NCI-H526 treated with DMSO at 0.1 percent for 48 hours (cell line): ENCODE data around the gene SDR42E2.
"Not testable (repeated sequence)": the region's sequence is repeated elsewhere in the genome, so short reads cannot be mapped to it uniquely, and the experiment has no call there.

Source experiments
- DNase-seq: peaks from one replicate; lab custom pipeline; 2025; lab: John Stamatoyannopoulos, UW

SDR42E2 gene

DNA sequence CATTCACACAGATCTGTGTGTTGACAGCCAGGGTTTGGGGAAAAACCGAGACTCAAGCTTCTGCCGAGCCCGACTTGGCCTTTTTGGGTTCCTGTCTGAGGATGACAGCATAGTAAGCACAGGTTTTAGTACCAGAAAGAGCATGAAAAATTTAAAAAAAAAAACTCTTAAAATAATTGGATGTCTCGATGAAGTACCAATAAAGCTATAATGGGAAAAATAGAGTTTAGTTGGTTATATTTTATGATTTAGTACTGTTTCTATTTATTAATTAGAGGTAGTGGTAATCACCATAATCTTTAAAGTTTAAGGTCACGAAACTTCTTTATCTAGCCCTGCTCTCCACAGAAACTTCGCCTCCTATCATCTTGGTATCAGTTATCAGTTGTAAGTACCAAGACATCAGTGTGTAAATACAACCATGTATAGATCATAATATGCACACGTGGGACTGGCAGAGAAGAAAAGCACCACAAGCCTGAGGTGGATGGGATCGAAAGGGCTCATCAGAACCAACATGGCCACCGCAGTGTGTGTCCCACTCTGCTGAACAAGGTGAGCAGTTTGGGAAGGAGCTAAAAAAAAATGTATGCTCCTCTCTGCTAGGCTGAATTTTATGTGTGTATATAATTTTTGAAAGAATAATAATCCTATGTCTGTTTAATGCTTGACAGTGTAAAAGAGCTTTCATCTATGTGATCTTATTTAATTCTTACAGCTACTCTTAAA lies 29.4 kb downstream of the SDR42E2 start:
- DNase-seq = peak; percentile 33

DNA sequence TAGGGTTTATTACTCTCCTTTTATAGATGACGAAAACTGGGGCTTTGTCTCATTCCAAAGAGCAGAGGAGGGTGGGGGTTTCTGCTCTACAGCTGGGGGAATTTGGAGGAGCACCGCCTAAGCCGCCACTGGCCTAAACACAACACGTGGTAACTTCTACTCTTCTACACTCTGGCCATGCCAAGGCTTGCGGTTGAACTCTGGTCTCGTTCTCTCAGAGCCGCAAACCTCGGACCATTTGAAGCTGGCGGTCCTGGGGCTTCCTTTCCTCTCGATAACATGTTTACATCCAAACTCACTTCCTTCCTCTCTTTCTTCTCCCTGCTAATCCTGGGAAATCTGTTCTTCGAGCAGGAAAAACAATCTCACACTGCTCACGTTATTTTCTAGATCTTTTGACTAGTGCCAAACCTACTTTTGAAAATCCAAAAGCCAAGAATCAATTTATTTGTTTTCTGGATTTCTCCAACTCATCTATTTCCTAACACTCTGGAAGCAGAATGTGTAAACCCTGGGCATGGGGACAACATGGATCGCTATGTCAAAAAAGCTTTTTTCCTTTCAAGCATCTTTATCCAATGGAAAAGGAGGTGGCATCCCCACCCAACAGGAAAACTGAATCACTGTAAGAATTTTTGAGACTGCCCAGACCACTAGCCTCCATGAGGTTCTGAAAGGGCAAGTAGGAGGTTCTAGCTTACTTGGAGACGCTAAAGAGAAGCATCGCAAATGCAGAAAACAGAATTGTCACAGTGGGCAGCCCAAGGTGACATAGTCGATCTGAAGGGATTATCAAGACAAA lies 30.2 kb downstream of the SDR42E2 start:
- peak; percentile 43 for DNase-seq

DNA sequence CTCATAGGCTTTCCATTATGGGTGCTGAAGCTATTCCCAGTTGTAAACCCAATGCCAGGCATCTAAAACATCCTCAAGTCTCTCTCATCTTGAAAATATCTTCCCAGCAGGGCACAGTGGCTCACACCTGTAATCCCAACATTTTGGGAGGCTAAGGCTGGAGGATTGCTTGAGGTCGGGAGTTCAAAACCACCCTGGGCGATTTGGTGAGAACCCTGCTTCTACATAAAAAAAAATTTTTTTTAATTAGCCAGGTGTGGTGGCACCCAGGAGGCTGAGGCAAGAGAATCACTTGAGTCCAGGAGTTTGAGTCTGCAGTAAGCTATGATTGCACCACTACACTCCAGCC lies 30.7 kb downstream of the SDR42E2 start:
- no peak for DNase-seq

DNA sequence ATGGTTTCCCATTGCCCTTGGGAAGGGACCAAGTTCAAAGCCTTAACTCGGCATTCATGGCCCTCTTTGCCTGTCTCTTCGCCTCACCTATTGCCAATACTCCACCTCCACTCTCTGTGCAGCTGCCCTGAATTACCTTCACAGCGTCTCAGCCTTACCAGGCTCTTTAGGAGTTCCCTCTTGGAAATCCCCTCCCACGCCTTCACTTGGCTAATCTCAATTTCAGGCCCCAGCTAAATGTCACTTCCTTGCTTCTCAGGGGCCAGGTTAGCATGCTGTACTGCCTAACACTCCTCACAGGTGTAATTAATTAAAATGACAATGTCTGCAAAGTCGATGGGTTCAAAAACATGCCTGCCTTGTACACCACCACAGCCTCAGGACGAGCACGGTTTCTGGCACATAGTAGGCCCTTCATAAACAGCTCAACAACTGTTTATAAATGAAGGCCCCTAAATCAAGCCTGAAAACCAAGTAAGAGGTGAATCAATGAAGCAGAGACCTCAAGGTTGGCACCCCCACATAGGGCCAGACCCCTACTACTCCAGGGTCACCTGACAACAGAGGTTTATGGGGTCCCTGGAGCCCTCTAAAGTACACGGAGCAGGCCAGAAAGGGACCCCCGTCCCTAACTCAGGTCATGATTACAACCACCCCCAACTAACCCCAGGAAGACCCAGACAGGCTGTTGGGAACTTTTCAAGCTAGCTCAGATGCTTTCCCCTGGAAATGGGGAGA lies 32.6 kb downstream of the SDR42E2 start:
- DNase-seq = no peak

DNA sequence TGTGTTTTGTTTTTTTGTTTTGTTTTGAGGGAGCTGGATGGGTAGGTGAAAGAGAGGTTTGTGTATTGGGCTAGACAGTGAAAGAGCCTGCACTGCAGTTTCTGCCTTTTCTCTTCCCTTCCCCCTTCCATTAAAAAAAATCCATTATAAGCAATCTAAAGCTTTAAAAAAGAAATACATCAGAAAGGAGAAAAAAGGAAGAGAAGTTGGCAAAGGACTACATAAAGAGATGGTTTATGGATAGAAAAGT lies 33.1 kb downstream of the SDR42E2 start:
- DNase-seq = no peak

DNA sequence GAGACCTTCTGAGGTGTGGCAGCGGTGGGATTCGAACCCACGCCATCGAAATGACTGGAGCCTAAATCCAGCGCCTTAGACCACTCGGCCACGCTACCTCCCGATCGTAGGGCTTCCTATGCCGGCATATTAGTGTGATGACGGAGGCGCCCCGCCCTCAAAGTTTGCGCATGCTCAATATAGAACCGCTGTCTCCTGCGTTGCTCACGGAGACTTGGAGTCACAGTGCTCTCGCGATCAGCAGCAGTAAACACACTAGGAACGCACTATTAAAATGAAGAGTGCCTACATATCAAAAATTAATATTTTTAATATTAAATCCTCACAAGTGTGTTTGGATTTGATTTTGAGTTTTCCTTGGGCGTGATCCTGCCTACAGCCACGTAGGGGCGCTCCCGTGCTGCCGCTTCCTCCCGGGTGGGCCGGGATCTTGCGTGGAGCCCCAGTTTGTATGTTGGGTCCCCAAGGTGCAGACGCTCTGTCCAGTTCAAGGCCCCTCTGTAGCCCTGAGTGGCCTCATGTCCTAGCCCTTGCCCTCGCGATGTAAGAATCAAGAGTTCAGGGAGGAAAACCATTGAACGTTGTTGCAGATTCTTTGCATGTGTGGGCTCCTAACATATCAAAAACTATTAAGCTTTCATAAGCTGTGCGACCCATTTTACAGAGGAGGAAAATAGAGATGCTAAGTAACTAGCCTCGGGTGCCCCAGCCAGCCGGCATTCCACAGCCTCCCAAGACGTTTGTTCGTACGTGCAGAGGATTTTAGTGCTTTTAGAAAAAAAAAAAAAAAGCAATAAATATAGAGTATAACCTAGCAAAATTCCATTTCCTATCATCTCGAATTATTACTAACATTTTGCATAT lies 33.6 kb downstream of the SDR42E2 start:
- peak; percentile 81 for DNase-seq

DNA sequence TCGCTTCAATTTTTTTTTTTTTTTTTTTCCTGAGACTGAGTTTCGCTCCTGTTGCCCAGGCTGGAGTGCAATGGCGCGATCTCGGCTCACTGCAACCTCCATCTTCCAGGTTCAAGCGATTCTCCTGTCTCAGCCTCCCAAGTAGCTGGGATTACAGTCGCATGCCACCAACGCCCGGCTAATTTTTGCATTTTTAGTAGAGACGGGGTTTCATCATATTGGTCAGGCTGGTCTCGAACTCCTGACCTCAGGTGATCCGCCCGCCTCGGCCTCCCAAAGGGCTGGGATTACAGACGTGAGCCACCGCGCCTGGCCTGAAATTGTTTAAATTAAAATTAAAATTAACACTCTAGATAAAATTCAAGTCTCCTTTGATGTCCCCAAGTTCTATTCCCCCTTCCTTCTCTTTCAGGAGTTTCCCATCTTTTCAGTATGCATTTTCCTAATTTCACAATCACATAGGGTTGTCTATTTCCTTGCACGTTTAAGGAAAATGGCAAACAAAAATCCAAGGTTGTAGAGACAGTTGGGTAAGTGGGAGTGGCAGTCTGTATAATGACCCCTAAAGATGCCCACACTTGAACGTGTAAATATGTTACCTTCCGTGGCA lies 34.4 kb downstream of the SDR42E2 start:
- not testable (repeated sequence) for DNase-seq

DNA sequence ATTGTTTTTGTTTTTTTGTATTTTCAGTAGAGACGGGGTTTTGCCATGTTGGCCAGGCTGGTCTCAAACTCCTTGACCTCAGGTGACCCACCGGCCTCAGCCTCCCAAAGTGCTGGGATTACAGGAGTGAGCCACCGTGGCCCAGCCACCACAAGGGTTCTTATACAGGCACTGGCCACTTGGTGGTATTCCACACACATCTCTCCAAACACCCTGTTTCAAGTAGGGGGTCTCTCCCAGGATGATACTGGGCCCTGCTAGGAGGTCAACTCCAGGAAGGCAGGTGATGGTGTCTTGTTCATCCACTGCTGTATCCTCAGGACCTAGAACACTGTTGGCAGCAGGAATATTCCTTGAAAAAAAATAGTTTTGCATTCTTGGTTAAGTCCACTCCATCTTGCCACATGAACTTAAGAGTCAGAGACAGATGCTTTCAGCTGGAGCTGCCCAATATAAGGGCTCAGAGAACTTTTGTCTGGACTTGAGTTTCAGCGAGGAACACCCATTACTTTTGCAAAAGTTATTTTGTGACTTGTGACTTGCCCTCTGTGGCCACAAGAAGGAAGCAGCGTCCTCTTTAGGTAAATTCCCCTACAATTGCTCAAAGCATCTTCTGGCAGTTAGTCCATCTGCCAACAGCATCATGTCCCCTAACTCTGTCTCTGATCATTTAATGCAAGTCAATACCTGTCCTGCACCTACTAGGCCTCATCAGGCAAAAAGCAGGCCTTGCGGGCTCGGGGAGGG lies 36.4 kb downstream of the SDR42E2 start:
- DNase-seq = peak; percentile 16

DNA sequence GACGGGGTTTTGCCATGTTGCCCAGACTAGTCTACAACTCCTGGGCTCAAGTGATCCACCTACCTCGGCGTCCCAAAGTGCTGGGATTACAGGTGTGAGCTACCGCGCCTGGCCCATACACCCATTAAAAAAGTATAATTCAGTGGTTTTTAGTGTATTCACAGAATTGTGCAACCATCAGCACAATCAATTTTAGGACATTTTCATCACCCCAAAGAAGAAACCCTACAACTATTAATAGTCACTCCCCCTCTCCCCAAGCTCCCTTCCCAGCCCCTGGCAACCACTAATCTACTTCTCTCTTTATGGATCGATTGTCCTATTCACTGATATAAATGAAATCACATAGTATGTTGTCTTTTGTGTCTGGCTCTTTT lies 39.9 kb downstream of the SDR42E2 start:
- no peak for DNase-seq

DNA sequence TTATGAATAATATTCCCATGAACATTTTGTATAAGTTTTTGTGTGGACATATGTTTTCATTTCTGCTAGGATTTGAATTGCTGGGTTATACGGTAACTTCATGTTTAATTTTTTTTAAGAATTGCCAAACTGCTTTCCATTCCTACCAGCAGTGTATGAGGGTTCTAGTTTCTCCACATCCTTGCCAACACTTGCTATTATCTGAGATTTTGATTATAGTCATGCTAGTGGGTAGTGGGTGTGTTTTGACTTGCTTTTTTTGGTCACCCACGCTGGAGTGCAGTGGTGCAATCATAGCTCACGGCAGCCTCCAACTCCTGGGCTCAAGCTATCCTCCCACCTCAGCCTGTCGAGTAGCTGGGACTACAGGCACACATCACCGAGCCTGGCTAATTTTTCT lies 40.8 kb downstream of the SDR42E2 start:
- no peak for DNase-seq

DNA sequence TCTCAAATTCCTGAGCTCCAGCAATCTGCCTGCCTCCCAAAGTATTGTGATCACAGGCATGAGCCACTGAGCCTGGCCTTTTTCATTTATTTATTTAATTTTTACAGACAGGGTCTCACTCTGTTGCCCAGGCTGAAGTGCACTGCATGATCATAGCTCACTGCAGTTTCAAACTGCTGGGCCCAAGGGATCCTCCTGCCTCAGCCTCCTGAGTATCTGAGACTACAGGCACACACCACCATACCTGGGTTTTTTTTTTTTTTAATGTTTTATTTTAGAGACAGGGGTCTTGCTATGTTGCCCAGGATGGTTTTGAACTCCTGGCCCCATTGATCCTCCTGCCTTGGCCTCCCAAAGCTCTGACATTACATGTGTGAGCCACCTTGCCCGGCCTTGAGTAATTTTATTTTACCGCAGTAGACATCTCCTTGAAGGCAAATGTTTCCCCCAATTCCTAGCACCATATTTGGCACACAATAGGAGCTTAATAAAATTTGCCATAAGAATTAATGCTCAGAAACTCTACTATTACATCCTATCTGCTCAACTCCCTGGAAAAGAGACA lies 41.9 kb downstream of the SDR42E2 start:
- no peak for DNase-seq

DNA sequence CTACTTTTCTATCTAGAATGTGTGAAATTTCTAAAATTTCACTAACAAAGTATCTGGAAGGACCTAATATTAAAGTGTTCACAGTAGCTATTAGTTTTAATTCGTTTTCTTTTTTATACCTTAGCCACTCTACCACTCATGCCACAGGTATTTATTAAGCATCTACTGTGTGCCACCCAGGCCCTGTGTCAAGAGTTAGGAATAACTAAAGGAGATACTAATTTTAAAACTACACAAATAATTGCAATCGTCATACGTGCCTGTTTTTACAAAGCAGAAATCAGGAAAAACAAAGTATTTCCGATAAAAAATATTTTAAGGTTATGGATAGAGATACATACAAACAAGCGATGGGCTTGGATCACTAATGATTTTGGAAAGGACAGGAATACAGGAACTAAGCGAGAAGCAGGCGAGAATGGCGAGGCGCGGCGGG lies 43.3 kb downstream of the SDR42E2 start:
- DNase-seq = no peak

DNA sequence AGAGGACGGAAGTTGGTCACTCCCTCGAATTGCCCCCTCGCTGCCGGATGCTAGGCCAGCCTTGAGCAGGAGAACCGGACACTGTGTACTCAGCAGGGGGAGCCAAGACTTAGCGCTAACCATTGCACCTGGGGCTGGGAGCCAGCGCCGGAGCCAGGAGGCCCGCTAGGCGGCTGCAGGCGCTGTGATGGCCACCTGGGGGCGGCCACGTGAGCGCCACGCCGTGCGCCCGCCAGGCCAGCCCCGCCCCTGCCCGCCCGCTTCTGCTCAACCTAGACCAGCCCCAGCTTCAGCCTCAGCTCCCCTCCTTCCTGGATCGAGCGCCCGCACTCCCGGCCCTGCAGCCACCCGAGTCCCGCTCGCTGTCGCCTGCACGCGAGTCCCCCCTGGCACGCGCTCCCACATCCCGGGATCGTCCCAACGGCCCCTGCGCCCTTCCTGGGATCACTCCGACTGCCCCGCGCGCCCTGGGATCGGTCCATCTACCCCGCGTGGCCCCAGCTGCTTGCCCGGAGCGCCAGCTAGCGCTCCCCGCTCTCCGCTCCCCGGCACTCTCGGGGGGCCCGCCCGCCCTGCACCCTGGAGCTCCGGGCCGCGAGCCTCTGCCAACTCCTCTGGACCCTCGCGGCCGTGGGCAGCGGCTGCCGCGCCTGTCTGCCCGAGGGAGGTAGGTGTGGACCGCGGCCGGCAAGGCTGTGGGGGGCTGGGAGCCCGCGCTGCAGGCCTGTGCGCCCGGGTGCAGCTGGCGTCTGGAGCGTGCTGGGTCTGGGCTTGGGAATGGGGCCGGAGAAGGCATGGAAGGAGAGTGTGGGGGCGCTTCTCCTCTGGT lies 43.9 kb downstream of the SDR42E2 start, which contains the start of gene EEF2K:
TSS of gene EEF2K (plus strand) at position 266 of the 829 bp plus-strand sequence. CDS start 19,452 bp downstream, outside the sequence.
- peak; percentile 92 for DNase-seq

DNA sequence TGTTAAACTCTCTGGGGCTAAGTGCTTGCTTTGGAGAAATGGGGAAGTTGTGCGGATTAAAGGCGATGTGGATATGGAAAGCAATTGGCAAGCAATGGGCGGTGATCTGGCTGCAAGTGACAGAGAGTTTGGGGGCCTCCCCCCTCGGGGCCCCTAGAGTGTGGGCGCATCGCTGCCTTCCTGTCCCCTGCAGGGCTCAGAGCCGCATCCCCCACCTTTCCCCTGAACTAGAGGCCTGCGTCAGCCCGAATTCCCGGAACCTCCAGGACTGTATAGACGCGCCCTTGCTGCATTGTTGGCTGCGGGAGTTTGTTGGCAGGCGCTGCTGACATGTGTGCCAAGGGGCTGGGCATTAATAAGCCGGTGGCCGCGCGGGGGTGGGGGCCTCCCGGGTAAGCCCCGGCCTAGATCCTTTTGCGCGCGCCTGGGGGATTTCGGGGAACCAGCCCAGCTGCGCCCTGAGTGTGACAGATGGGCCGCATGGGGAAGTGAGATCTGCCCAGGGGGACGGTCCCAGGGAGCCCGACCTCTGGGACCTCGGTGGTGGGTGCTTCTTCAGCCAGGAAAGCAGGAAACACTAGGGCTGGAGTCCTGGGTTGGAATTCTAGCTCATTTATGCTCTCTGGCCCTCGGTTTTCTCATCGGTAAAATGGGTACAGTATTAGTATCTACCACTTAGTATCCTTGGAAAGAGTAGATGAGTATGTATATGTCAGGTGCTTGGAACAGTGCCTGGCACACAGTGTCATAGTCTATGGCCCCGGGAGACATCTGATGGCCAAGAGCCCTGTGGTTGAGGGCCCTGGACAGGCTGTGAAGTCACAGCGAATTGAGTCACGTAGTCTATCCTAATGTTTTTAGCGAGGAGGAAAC lies 44.8 kb downstream of the SDR42E2 start:
- no peak for DNase-seq

DNA sequence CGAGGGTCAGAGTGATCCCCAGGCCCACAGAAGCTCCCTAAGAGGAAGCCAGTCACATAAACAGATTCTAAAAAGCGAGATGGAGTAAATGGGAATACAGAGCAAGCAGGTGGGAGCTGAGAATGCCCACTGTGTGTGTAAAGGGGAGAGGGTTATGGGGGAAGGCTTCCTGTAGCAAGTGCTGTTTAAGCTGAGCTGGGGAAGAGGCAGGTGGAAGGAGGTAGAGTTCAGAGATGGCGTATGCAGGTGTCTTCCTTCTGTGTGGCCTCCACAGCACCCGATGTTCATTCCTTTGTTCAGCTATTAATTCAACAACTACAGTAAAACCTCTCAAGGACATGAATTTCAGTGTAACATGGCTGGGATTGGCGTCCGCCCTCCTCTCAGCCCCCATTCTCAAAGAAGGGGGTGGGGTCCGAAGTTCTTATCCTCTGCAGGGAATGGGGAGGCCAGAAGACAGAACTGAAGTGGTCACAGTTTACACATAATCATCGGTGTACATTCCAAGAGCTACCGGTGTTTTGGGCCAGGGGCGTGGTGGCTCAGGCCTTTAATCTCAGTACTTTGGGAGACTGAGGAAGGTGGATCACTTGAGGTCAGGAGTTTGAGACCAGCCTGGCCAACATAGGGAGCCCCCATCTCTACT lies 45.5 kb downstream of the SDR42E2 start:
- no peak for DNase-seq

DNA sequence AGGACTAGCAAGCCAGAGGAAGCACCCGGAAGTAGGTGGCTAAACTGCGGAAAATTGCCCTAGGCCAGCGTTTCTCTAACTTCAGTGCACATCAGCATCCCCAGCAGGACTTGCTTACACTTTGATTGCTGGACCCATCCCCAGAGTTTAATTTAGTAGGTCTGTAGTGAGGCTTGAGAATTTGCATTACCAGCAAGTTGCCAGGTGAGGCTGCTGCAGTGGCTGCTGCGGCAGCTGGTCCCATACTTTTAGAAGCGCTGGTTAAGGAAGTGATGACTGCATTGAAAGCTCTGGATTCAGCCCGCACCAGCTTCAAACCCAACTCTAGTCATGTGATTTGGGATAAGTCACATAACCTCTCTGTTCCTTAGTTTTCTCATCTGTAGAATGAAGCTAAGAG lies 48.0 kb downstream of the SDR42E2 start:
- DNase-seq = no peak

DNA sequence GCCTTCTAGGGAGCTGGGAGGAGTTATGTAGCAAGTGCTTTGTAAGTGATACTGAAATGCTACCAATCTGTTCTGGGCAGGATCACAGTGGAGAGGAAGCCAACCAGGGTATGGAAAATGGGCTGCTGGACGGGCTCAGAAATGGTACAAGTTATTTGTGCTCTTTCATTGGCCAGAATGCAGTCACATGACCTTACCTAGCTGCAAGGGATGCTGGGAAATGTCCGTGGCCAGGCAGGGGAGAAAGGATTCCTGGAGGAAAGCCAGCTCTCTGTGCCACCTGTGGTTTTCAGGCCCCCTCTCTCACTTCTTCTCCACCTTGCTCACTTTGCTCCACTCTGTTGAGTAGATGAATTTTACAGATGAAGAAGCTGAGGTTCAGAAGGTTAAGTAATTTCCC lies 48.5 kb downstream of the SDR42E2 start:
- DNase-seq = no peak

DNA sequence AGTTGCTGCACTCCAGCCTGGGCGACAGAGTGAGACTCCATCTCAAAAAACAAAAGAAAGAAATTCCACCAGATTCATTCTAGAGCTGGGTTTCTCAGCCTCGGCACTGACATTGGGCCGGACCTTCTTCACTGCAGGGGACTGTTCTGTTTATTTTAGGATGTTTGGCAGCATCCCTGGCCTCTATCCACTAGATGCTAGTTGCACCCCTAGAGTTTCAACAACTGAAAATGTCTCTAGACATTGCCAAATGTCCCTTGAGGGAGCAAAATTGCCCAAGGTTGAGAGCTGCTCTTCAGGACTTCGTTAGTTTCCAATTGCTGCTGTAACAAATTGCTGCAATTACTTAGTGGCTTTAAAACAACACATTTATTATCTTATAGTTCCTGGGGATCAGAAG lies 50.9 kb downstream of the SDR42E2 start:
- no peak for DNase-seq
